ENCODE data around the gene SHMT2. TPM values are rescaled to one million over a fixed set of nuclear protein-coding genes. Genes with fewer than 3 reads are reported as not detected.
A peak's percentile ranks its signal among the peaks of the same experiment; 100 is the strongest.

SHMT2 gene
- total and polyA plus RNA-seq, 9 of the 15 experiments (the other 6 are each of a cell fraction or from before 2014, with no cell fraction given): 46.1 to 319 (median 115) TPM

DNA sequence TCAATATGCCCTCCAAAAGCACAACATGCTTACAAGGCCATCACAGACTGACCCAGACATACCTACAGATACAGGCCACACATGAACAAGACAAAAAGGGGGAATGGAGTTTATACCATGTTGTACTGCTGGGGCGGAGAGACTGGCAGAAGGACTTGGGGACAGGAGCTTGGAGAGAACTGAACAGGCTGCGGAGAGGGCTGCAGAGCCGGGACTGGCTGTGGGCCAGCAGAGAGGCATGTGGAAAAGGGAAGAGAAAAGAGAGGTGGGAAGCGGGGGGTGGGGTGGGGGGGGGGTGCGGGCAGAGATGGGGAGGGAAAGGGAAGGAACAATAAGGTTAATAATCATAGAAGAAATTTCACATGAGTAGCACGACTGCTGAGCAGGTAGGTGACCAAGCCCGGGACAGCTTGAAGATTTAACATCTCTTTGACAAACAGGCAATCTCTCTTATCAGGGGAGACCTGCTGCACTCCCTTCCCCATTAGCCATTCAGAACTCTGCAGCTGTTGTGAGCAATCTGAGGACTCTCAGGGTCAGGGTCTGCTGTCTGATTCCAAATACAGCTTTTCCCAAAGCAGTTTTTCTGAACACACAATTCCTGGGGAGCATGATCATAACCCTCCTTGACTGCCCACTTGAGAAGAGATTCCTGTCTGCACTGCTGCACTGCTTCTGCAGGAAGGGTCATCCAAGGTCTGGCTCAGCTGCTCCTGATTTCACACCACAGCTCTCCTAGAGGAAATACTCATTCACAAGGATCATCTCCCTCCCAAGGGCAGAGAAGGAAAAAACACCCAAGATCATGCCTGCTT is 43.0 kb downstream of the SHMT2 start (continued):
- no peak for TF ChIP-seq JUNB (CRISPR knock-in tag; conservative IDR thresholded peaks at IDR 0.05)
- TF ChIP-seq RCOR1 (IDR thresholded peaks at IDR 0.05; ENCODE audit: borderline replicate concordance in 1 of 2, low read depth in 2 of 2, low read length in 2 of 2): peak in 1 of 2 experiments; percentile 87; a peak in 1 of 4 replicates
- TF ChIP-seq MEIS2 (IDR thresholded peaks at IDR 0.05; ENCODE audit: partially characterized antibody): peak; percentile 77
- peak; percentile 77 for TF ChIP-seq ARID1B (IDR thresholded peaks at IDR 0.05)
- TF ChIP-seq, protein P1, sequence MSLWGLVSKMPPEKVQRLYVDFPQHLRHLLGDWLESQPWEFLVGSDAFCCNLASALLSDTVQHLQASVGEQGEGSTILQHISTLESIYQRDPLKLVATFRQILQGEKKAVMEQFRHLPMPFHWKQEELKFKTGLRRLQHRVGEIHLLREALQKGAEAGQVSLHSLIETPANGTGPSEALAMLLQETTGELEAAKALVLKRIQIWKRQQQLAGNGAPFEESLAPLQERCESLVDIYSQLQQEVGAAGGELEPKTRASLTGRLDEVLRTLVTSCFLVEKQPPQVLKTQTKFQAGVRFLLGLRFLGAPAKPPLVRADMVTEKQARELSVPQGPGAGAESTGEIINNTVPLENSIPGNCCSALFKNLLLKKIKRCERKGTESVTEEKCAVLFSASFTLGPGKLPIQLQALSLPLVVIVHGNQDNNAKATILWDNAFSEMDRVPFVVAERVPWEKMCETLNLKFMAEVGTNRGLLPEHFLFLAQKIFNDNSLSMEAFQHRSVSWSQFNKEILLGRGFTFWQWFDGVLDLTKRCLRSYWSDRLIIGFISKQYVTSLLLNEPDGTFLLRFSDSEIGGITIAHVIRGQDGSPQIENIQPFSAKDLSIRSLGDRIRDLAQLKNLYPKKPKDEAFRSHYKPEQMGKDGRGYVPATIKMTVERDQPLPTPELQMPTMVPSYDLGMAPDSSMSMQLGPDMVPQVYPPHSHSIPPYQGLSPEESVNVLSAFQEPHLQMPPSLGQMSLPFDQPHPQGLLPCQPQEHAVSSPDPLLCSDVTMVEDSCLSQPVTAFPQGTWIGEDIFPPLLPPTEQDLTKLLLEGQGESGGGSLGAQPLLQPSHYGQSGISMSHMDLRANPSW (CRISPR knock-in tag; IDR thresholded peaks at IDR 0.05): no peak
- no peak for TF ChIP-seq RNF219 (CRISPR knock-in tag; IDR thresholded peaks at IDR 0.05)
- TF ChIP-seq PKNOX1 (IDR thresholded peaks at IDR 0.05): peak; percentile 73; the same call in 1 of the 2 replicates
- no peak for TF ChIP-seq SMC3 (conservative IDR thresholded peaks at IDR 0.05; ENCODE audit: insufficient read depth, low read depth, low read length)
- no peak for TF ChIP-seq GABPB1 (CRISPR knock-in tag; IDR thresholded peaks at IDR 0.05)
- TF ChIP-seq CEBPG (CRISPR knock-in tag; IDR thresholded peaks at IDR 0.05): no peak
- TF ChIP-seq CEBPG (tag; conservative IDR thresholded peaks at IDR 0.05 in 1 of 2, IDR thresholded peaks at IDR 0.05 in 1 of 2): no peak
- no peak for TF ChIP-seq ZNF224 (CRISPR knock-in tag; IDR thresholded peaks at IDR 0.05)
- no peak for TF ChIP-seq ESRRB (CRISPR knock-in tag; IDR thresholded peaks at IDR 0.05; ENCODE audit: borderline replicate concordance)
- no peak for TF ChIP-seq KDM4B (IDR thresholded peaks at IDR 0.05; ENCODE audit: borderline replicate concordance in 2 of 2, low read depth in 1 of 2)
- no peak for TF ChIP-seq ZNF146 (CRISPR knock-in tag; IDR thresholded peaks at IDR 0.05; ENCODE audit: unreplicated experiment)
- TF ChIP-seq VEZF1 (CRISPR knock-in tag; IDR thresholded peaks at IDR 0.05): peak; percentile 32
- peak; percentile 30; the same call in 1 of the 2 replicates for TF ChIP-seq MTA2 (IDR thresholded peaks at IDR 0.05; ENCODE audit: low read depth)
- no peak for TF ChIP-seq SRSF1 (IDR thresholded peaks at IDR 0.05; ENCODE audit: low read depth, low read length)
- no peak for TF ChIP-seq ADNP (tag; IDR thresholded peaks at IDR 0.05)
- TF ChIP-seq ETV5 (CRISPR knock-in tag; IDR thresholded peaks at IDR 0.05; ENCODE audit: low read depth): no peak
- no peak for TF ChIP-seq SIRT6 (IDR thresholded peaks at IDR 0.05; ENCODE audit: low read depth, low read length)

Data from K562 (cell line).